Measurements from ENCODE around the gene BTG2. TPM values are rescaled to one million over a fixed set of nuclear protein-coding genes. Genes with fewer than 3 reads are reported as not detected.

Gene BTG2
- total RNA-seq, 1 experiment from 2014 or later: 24.2 TPM

- TF ChIP-seq CTCF (IDR thresholded peaks at IDR 0.05 in 2 of 3, conservative IDR thresholded peaks at IDR 0.05 in 1 of 3; ENCODE audit: borderline replicate concordance in 1 of 3, insufficient read depth in 1 of 3, low read depth in 2 of 3, low read length in 2 of 3) (no peak), EGR1 (IDR thresholded peaks at IDR 0.05; ENCODE audit: low read depth) (no peak), SIN3A (IDR thresholded peaks at IDR 0.05; ENCODE audit: low read depth) (no peak), RAD21 (IDR thresholded peaks at IDR 0.05; ENCODE audit: low read depth) (no peak), TCF7L2 (IDR thresholded peaks at IDR 0.05; ENCODE audit: borderline replicate concordance, extremely low read depth, insufficient read depth, insufficient read length) (no peak), POLR2A (IDR thresholded peaks at IDR 0.05; ENCODE audit: borderline replicate concordance, extremely low read depth, insufficient read depth, insufficient read length) (no peak), ELF1 (IDR thresholded peaks at IDR 0.05; ENCODE audit: borderline replicate concordance, low read depth) (no peak), SP1 (IDR thresholded peaks at IDR 0.05; ENCODE audit: low read depth) (no peak), ZFX (IDR thresholded peaks at IDR 0.05) (no peak), EZH2 (IDR thresholded peaks at IDR 0.05) (no peak), POLR2AphosphoS5 (IDR thresholded peaks at IDR 0.05; ENCODE audit: low read depth, low read length) (no peak), CBX3 (IDR thresholded peaks at IDR 0.05; ENCODE audit: low read depth) (no peak)
- TF ChIP-seq, protein P1, sequence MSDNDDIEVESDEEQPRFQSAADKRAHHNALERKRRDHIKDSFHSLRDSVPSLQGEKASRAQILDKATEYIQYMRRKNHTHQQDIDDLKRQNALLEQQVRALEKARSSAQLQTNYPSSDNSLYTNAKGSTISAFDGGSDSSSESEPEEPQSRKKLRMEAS (IDR thresholded peaks at IDR 0.05): no peak
- TF ChIP-seq, protein P2, sequence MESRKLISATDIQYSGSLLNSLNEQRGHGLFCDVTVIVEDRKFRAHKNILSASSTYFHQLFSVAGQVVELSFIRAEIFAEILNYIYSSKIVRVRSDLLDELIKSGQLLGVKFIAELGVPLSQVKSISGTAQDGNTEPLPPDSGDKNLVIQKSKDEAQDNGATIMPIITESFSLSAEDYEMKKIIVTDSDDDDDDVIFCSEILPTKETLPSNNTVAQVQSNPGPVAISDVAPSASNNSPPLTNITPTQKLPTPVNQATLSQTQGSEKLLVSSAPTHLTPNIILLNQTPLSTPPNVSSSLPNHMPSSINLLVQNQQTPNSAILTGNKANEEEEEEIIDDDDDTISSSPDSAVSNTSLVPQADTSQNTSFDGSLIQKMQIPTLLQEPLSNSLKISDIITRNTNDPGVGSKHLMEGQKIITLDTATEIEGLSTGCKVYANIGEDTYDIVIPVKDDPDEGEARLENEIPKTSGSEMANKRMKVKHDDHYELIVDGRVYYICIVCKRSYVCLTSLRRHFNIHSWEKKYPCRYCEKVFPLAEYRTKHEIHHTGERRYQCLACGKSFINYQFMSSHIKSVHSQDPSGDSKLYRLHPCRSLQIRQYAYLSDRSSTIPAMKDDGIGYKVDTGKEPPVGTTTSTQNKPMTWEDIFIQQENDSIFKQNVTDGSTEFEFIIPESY (IDR thresholded peaks at IDR 0.05; ENCODE audit: extremely low read depth, insufficient replicate concordance, low read length): no peak
- TF ChIP-seq, protein P3, sequence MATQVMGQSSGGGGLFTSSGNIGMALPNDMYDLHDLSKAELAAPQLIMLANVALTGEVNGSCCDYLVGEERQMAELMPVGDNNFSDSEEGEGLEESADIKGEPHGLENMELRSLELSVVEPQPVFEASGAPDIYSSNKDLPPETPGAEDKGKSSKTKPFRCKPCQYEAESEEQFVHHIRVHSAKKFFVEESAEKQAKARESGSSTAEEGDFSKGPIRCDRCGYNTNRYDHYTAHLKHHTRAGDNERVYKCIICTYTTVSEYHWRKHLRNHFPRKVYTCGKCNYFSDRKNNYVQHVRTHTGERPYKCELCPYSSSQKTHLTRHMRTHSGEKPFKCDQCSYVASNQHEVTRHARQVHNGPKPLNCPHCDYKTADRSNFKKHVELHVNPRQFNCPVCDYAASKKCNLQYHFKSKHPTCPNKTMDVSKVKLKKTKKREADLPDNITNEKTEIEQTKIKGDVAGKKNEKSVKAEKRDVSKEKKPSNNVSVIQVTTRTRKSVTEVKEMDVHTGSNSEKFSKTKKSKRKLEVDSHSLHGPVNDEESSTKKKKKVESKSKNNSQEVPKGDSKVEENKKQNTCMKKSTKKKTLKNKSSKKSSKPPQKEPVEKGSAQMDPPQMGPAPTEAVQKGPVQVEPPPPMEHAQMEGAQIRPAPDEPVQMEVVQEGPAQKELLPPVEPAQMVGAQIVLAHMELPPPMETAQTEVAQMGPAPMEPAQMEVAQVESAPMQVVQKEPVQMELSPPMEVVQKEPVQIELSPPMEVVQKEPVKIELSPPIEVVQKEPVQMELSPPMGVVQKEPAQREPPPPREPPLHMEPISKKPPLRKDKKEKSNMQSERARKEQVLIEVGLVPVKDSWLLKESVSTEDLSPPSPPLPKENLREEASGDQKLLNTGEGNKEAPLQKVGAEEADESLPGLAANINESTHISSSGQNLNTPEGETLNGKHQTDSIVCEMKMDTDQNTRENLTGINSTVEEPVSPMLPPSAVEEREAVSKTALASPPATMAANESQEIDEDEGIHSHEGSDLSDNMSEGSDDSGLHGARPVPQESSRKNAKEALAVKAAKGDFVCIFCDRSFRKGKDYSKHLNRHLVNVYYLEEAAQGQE (IDR thresholded peaks at IDR 0.05; ENCODE audit: low read depth): no peak
- peaks cover 25% of the 10 kb centered on the region; the same call in 1 of the 2 replicates for H3K79me2 ChIP-seq (ENCODE audit: insufficient read depth, low read length)
- BruUV-seq (replicated peaks): no TSS peak
- H3K4me3 ChIP-seq (replicated peaks in 1 of 2; ENCODE audit: low read depth in 1 of 2, low read length in 2 of 2): no peak overlapping the region
- H3K4me1 ChIP-seq (ENCODE audit: control insufficient read depth in 1 of 2, insufficient read depth in 2 of 2, low read length in 2 of 2): peaks cover 12 to 29% of the 10 kb centered on the region in 2 experiments; a peak in 3 of 4 replicates
- H4K20me1 ChIP-seq (ENCODE audit: insufficient read depth): no peaks in the 10 kb centered on the region
- ChIA-PET RAD21 (ENCODE audit: low non-redundant PET in 1 of 2, low total read pairs in 2 of 2, uncharacterized antibody in 2 of 2, unreplicated experiment in 2 of 2) (no interaction called here), CTCF (interaction anchor here (2.5 to 2.6 kb wide), 2 partner anchors 35 to 40 kb away, joined by 8 to 10 read pairs; no protein-coding TSS in a partner anchor), POLR2A (interaction anchor here (2.8 kb wide), 1 partner anchor 18 kb away, joined by 15 read pairs; no protein-coding TSS in a partner anchor)
- no peak overlapping the region for H2AFZ ChIP-seq (ENCODE audit: low read depth, low read length, poor library complexity, severe bottlenecking)
- DNase-seq (ENCODE audit: low read depth, low spot score) (no peak), ATAC-seq (no peak)
- H3K27ac ChIP-seq (ENCODE audit: low read depth, low read length): no peak overlapping the region
- intact Hi-C loops (cut with micrococcal nuclease): no loop called here
- no peak overlapping the region for H3K9ac ChIP-seq (ENCODE audit: low read length)
- no peaks in the 10 kb centered on the region for H3K9me3 ChIP-seq (ENCODE audit: control insufficient read depth in 1 of 2, insufficient read depth in 1 of 2, low read depth in 1 of 2, low read length in 2 of 2)
- peaks cover 0 to 9% of the 10 kb centered on the region in 2 experiments; a peak in 2 of 4 replicates for H3K36me3 ChIP-seq (ENCODE audit: control insufficient read depth in 1 of 2, insufficient read depth in 2 of 2, low read length in 2 of 2)
- H3K9me2 ChIP-seq (ENCODE audit: insufficient read depth): no peaks in the 10 kb centered on the region
- no peaks in the 10 kb centered on the region for H3K27me3 ChIP-seq (ENCODE audit: insufficient read depth, low read length)
- H3K4me2 ChIP-seq (ENCODE audit: low read length): no peak overlapping the region
Measured at GRCh38 chr1:203307641-203308126, 2.4 kb downstream of the BTG2 start.
